Activated CD8-positive, alpha-beta T cell treated with anti-CD3 and anti-CD28 coated beads for 36 hours (primary cell): ENCODE measurements around the gene SYPL1. TPM values are rescaled to one million over a fixed set of nuclear protein-coding genes. Genes with fewer than 3 reads are reported as not detected.

Experiments used
- ATAC-seq: fragments of 200-7000 bp; cut with Tn5 transposase; one replicate; pipeline ENCODE4 v1.10.0; 2021; ENCODE audit warnings: mild to moderate bottlenecking, moderate library complexity
- CTCF ChIA-PET: fragments of 350-600 bp; sonication (Branson Sonifier 250); formaldehyde crosslinking; loops from one replicate; lab custom pipeline; 2021; ENCODE audit warnings: antibody characterized with exemption; lab: Charles Lee
- POLR2A ChIA-PET: fragments of 350-600 bp; sonication (Branson Sonifier 250); formaldehyde crosslinking; loops from one replicate; lab custom pipeline; 2021; ENCODE audit warnings: antibody characterized with exemption; lab: Charles Lee
- DNase-seq: peaks from one replicate; pipeline ENCODE4 v3.0.0-alpha.2; 2020
- H3K27ac Mint-ChIP-seq: one replicate; pipeline ENCODE4 v1.8.0; 2021; ENCODE audit warnings: mild to moderate bottlenecking, mixed read lengths
- H3K27me3 Mint-ChIP-seq: one replicate; pipeline ENCODE4 v1.8.0; 2021; ENCODE audit warnings: mixed read lengths
- H3K36me3 Mint-ChIP-seq: one replicate; pipeline ENCODE4 v1.8.0; 2021; ENCODE audit warnings: low read depth, mixed read lengths
- H3K4me1 Mint-ChIP-seq: one replicate; pipeline ENCODE4 v1.8.0; 2021; ENCODE audit warnings: low read depth, mixed read lengths
- H3K4me3 Mint-ChIP-seq: one replicate; pipeline ENCODE4 v1.8.0; 2021; ENCODE audit warnings: mild to moderate bottlenecking, moderate library complexity, mixed read lengths
- H3K9me3 Mint-ChIP-seq: one replicate; pipeline ENCODE4 v1.8.0; 2021; ENCODE audit warnings: mixed read lengths
- intact Hi-C: fragments of 100-400 bp; cut with micrococcal nuclease; formaldehyde crosslinking; loops from one replicate; pipeline ENCODE4 v1.10.0; 2022
- total RNA-seq, 2 experiments: library from RNA; stranded (reverse); gene quantifications; one replicate each; pipeline ENCODE4 v1.2.3, GENCODE V29; 2021
- TF ChIP-seq, protein P1 (sequence below): fragments of 200-600 bp; IDR thresholded peaks from one replicate; pipeline ENCODE4 v1.8.0; 2022; ENCODE audit warnings: antibody characterized with exemption, mild to moderate bottlenecking

SYPL1 gene
- total RNA-seq, 2 experiments from 2014 or later = 40.1 to 44.6 TPM

DNA sequence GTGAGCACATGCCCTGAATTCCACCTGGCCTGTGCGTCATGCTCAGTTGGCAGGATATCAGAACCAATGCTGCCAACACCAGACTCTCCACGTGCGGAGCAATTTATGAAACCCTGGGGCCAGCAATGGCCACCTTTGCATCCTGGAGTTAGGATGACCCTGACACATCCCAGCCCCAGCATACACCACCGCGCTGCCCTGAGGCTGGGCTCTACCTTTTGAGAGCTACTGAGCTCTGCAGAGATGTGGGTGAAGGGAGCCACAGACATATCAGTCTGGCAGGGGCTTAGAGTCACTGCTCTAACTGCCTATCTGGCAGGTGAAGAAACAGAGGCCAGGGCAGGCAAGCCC is 41.9 kb downstream of the SYPL1 start:
- ATAC-seq = no peak
- no peaks in the 10 kb centered on the region for H3K9me3 Mint-ChIP-seq
- H3K27me3 Mint-ChIP-seq = no peaks in the 10 kb centered on the region
- TF ChIP-seq, protein P1, sequence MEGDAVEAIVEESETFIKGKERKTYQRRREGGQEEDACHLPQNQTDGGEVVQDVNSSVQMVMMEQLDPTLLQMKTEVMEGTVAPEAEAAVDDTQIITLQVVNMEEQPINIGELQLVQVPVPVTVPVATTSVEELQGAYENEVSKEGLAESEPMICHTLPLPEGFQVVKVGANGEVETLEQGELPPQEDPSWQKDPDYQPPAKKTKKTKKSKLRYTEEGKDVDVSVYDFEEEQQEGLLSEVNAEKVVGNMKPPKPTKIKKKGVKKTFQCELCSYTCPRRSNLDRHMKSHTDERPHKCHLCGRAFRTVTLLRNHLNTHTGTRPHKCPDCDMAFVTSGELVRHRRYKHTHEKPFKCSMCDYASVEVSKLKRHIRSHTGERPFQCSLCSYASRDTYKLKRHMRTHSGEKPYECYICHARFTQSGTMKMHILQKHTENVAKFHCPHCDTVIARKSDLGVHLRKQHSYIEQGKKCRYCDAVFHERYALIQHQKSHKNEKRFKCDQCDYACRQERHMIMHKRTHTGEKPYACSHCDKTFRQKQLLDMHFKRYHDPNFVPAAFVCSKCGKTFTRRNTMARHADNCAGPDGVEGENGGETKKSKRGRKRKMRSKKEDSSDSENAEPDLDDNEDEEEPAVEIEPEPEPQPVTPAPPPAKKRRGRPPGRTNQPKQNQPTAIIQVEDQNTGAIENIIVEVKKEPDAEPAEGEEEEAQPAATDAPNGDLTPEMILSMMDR = no peak
- DNase-seq = no peak
- ChIA-PET CTCF (interaction anchor here (1.5 to 4.5 kb wide), 3 partner anchors 11 to 97 kb away, joined by 3 to 50 read pairs (median 5); no protein-coding TSS in a partner anchor), POLR2A (interaction anchor here (2.3 to 3.0 kb wide), 2 partner anchors 13 to 40 kb away, joined by 14 to 17 read pairs; no protein-coding TSS in a partner anchor)
- H3K36me3 Mint-ChIP-seq = no peaks in the 10 kb centered on the region
- H3K4me3 Mint-ChIP-seq = no peak overlapping the region
- intact Hi-C loops = loop anchor here (2.0 kb wide), 1 partner anchor 41 kb away; no protein-coding TSS in a partner anchor
- H3K4me1 Mint-ChIP-seq = peaks cover 50% of the 10 kb centered on the region
- H3K27ac Mint-ChIP-seq = peak overlapping the region; percentile 36

DNA sequence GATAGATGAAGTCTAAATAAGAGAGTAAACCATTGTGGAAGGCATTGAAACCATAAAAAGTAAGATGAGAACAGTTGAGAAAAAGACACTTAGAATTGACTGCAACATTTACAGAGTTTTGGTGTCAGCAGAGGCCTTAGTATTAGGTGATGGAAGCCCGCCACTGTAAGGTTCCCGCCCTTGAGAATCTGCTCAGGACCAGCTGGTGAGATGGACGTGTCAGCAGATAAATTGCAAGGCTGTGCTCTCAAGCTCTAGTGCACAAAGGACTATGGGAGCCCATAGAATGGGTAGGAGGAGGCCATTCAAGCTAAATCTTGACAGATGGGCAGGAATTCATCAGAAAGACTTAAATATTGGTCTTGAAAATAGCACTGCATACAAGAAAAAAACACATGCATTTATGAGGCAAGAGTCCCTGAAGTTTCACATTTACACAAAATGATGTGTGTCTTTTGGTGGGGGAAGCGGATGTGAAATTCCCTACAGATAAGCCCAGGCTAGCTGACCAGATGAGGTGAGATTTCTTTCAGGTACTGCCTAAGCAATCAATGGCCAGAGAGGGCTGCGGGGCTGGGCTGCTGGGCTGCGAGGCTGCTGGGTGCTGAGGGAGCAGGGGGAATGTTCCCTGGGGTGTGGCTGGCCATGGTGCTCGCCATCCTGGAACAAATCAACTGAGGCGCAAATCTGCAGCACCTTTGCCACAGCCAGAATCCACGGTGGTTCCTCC is 42.5 kb downstream of the SYPL1 start:
- H3K36me3 Mint-ChIP-seq = no peaks in the 10 kb centered on the region
- ATAC-seq (no peak), DNase-seq (no peak)
- CTCF ChIA-PET = interaction anchor here (1.5 to 4.5 kb wide), 3 partner anchors 11 to 98 kb away, joined by 3 to 50 read pairs (median 5); no protein-coding TSS in a partner anchor
- intact Hi-C loops = loop anchor here (2.0 kb wide), 1 partner anchor 41 kb away; no protein-coding TSS in a partner anchor
- POLR2A ChIA-PET = interaction anchor here (3.0 kb wide), 1 partner anchor 12 kb away, joined by 17 read pairs; no protein-coding TSS in a partner anchor
- TF ChIP-seq, protein P1 = no peak
- H3K4me1 Mint-ChIP-seq = peaks cover 49% of the 10 kb centered on the region
- H3K4me3 Mint-ChIP-seq = no peak overlapping the region
- no peaks in the 10 kb centered on the region for H3K27me3 Mint-ChIP-seq
- H3K9me3 Mint-ChIP-seq = no peaks in the 10 kb centered on the region
- H3K27ac Mint-ChIP-seq = peak overlapping the region; percentile 36

DNA sequence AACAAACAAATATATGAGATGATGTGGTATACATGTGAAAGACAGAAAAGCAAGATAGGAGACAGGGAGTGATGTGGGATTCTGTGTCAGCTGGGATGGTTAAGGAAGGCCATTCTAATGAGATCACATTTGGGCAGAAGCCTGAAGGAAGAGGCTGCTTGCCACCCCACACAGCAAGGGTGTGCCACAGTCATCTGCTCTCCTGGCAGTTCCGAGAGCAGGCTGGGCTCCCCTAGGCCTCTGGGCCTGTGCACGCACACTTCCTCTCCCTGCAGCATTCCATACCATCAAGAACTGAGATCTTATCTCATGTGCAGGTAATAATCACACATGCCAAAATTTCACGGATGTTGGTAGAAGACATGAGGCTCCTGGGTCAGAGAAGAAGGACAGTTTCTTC is 43.1 kb downstream of the SYPL1 start:
- POLR2A ChIA-PET = interaction anchor here (0.7 to 1.0 kb wide), 2 partner anchors 34 to 98 kb away, joined by 3 to 4 read pairs; no protein-coding TSS in a partner anchor
- Mint-ChIP-seq H3K4me1 (peaks cover 46% of the 10 kb centered on the region), H3K36me3 (no peaks in the 10 kb centered on the region), H3K9me3 (no peaks in the 10 kb centered on the region), H3K27me3 (no peaks in the 10 kb centered on the region), H3K27ac (no peak overlapping the region), H3K4me3 (no peak overlapping the region)
- ATAC-seq (no peak), DNase-seq (no peak)
- intact Hi-C loops = no loop called here
- CTCF ChIA-PET = interaction anchor here (0.8 to 1.5 kb wide), 2 partner anchors 12 to 25 kb away, joined by 3 read pairs; no protein-coding TSS in a partner anchor
- TF ChIP-seq, protein P1 = no peak

DNA sequence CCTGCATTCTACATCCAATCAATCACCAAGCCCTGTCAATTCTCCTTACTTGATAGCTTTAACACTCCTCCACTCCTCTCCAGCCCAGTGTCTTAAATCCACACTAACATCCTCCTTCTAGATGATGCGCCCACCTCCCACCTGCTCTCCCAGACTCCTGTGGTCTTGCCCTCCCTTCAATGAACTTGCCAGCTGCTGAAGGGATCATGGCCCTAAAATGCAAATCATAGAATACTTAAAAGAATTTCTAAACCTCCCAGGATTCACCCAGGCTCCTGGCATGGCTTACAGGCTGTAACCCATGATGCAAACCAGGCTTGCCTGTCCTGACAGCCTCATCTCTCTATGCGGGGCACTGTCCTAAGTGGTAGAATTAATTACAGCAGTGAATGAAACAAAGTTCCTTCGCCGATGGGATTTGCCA is 43.6 kb downstream of the SYPL1 start:
- intact Hi-C loops = no loop called here
- DNase-seq (no peak), ATAC-seq (no peak)
- Mint-ChIP-seq H3K27me3 (no peaks in the 10 kb centered on the region), H3K27ac (peak overlapping the region; percentile 11), H3K4me3 (no peak overlapping the region), H3K4me1 (peaks cover 46% of the 10 kb centered on the region), H3K9me3 (no peaks in the 10 kb centered on the region), H3K36me3 (no peaks in the 10 kb centered on the region)
- TF ChIP-seq, protein P1 = no peak
- ChIA-PET CTCF (interaction anchor here (0.8 to 1.7 kb wide), 3 partner anchors 12 to 85 kb away, joined by 3 to 6 read pairs (median 3); no protein-coding TSS in a partner anchor), POLR2A (interaction anchor here (0.5 to 1.0 kb wide), 4 partner anchors 35 to 551 kb away, joined by 3 to 4 read pairs (median 3); no protein-coding TSS in a partner anchor)
